Keratinocyte (primary cell): Measurements from ENCODE around the gene SLC13A5. TPM values are rescaled to one million over a fixed set of nuclear protein-coding genes. Genes with fewer than 3 reads are reported as not detected.

ENCODE experiments used
- DNase-seq: peaks from one replicate; pipeline ENCODE4 v3.0.0-alpha.2; 2011; ENCODE audit warnings: low read depth, missing footprints, low spot score
- FAIRE-seq: peaks from 2 replicates; lab custom pipeline; 2011; peaks lifted over from hg19 to GRCh38; lab: Jason Lieb, UNC
- H2AFZ ChIP-seq: 2 replicates; pipeline ENCODE4 v1.6.0; 2012; ENCODE audit warnings: low read length, control low read depth, inconsistent platforms; ENCODE audit not compliant: control insufficient read depth
- H3K27ac ChIP-seq: 2 replicates; pipeline ENCODE4 v1.5.1; 2011; ENCODE audit warnings: low read length; ENCODE audit not compliant: control insufficient read depth, insufficient read depth
- H3K27me3 ChIP-seq: 3 replicates; pipeline ENCODE4 v1.6.0; 2011; ENCODE audit warnings: low read length; ENCODE audit not compliant: control insufficient read depth, insufficient read depth; ENCODE audit errors: extremely low read depth
- H3K36me3 ChIP-seq, 2 experiments: 2 replicates in 1 of 2; 3 replicates in 1 of 2; pipeline ENCODE4 v1.5.1; 2011; ENCODE audit warnings: low read length in 2 of 2, mild to moderate bottlenecking in 1 of 2; ENCODE audit not compliant: control insufficient read depth in 2 of 2, insufficient read depth in 2 of 2; ENCODE audit errors: extremely low read depth in 1 of 2
- H3K4me1 ChIP-seq: 3 replicates; pipeline ENCODE4 v1.5.1; 2011; ENCODE audit warnings: low read length; ENCODE audit not compliant: control insufficient read depth, insufficient read depth; ENCODE audit errors: extremely low read depth
- H3K4me2 ChIP-seq: 3 replicates; pipeline ENCODE4 v1.6.0; 2011; ENCODE audit warnings: low read depth, low read length; ENCODE audit not compliant: control insufficient read depth, insufficient read depth; ENCODE audit errors: extremely low read depth
- H3K4me3 ChIP-seq, 3 experiments: fragments of 200-600 bp in 1 of 3; sonication (generic) in 1 of 3; 2 replicates in 2 of 3; 3 replicates in 1 of 3; pipeline ENCODE4 v1.5.1; 2011 to 2016; ENCODE audit warnings: low read length in 3 of 3, mild to moderate bottlenecking in 3 of 3, control low read depth in 2 of 3, inconsistent platforms in 1 of 3, low read depth in 1 of 3, mixed read lengths in 1 of 3, mixed run types in 1 of 3, moderate library complexity in 1 of 3; ENCODE audit not compliant: control insufficient read depth in 2 of 3, insufficient read depth in 2 of 3; ENCODE audit errors: extremely low read depth in 1 of 3
- H3K79me2 ChIP-seq: 2 replicates; pipeline ENCODE4 v1.6.0; 2012; ENCODE audit warnings: low read length; ENCODE audit not compliant: control insufficient read depth, insufficient read depth
- H3K9ac ChIP-seq: 3 replicates; pipeline ENCODE4 v1.6.0; 2011; ENCODE audit warnings: low read length; ENCODE audit not compliant: control insufficient read depth, insufficient read depth; ENCODE audit errors: extremely low read depth
- H3K9me1 ChIP-seq: 3 replicates; pipeline ENCODE4 v1.6.0; 2011; ENCODE audit warnings: low read length; ENCODE audit not compliant: control insufficient read depth, insufficient read depth; ENCODE audit errors: extremely low read depth
- H3K9me3 ChIP-seq: 2 replicates; pipeline ENCODE4 v1.5.1; 2012; ENCODE audit warnings: low read depth, low read length; ENCODE audit not compliant: control insufficient read depth
- H4K20me1 ChIP-seq: 3 replicates; pipeline ENCODE4 v1.6.0; 2011; ENCODE audit warnings: low read length; ENCODE audit not compliant: control insufficient read depth, insufficient read depth; ENCODE audit errors: extremely low read depth
- EZH2 ChIP-seq: IDR thresholded peaks from one replicate; pipeline ENCODE4 v1.6.1; 2012; ENCODE audit warnings: inconsistent platforms, mild to moderate bottlenecking, low read length, moderate library complexity
- dilution Hi-C: fragments of 300-500 bp; cut with MboI; formaldehyde crosslinking; loops from one replicate; pipeline ENCODE4 v1.7.0; 2020; ENCODE audit warnings: low sequenced_read_pairs; ENCODE audit not compliant: extremely low pct_ligation_motif_present
- polyA plus RNA-seq, 5 experiments: library from polyadenylated mRNA; depleted of rRNA in 3 of 5; stranded (reverse) in 3 of 5; stranded (forward) in 1 of 5; unstranded in 1 of 5; fragments of >200 nt; gene quantifications; 1 replicate in 1 of 5; 2 replicates in 3 of 5; 3 replicates in 1 of 5; pipeline versions ENCODE4 v1.2.1 to v1.2.3, GENCODE V29; 2011 to 2012; ENCODE audit warnings: missing spikeins in 2 of 5, low read depth in 1 of 5, low replicate concordance in 1 of 5
- TF ChIP-seq, protein P1 (sequence below), 3 experiments: IDR thresholded peaks in 1 of 3; conservative IDR thresholded peaks in 1 of 3; optimal IDR thresholded peaks in 1 of 3; 2 replicates in 2 of 3; 3 replicates in 1 of 3; pipeline versions ENCODE3 to v1.5.1; 2011; ENCODE audit warnings: low read length in 3 of 3, mild to moderate bottlenecking in 3 of 3, moderate library complexity in 2 of 3, control low read depth in 1 of 3, inconsistent platforms in 1 of 3; ENCODE audit not compliant: insufficient read depth in 2 of 3; ENCODE audit errors: extremely low read depth in 1 of 3

The SLC13A5 gene
- polyA plus RNA-seq, 1 donor (not counting 4 experiments of a cell fraction or from before 2014, with no cell fraction given), result 0.14 TPM

DNA sequence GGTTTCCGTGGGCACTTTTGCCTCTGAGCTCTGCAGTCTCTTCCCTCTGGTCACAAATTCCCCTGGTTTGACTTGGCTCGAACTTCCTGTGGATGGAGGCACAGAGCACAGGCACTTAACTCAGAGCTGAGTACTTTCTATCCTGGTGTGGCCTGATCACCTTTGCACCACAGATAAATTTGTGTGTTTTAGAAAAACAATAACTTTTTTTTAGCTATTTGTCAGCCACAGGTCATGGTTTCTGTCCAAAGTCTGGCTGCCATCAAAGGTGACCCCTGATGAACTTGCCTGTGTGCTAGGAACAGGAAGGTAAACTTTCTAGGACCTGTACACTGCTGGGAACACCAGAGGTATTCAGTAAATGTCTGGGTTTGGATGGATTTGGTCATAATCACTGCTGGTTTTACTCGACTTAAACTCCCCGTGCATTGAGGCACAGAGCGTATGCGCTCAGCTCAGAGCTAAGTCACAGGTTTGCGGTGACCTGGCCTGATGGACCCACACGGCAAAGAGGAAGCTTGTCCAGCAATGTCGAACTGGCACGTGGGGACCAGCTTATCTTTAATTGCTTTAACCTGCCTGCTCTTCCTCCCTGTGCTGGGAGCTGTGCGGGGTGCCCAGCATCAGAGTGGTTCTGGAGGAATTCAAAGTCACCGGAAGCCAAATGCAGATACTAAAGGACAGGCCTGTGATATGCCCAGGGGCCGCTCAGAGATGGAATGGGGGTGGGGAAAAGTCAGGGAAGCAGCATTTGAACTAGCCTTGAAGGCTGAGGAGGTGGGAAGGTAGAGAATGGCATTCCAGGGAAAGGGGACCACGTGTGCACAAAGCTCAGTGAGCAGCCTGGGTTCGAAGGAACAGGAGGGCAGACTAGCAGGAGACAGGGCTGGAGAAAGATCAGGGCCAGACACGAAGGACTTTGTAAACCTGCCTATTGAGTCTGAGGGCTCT, 12.9 kb downstream of the SLC13A5 start:
- Histone ChIP-seq H3K27ac (no peak overlapping the region), H3K4me3 (no peak overlapping the region), H3K36me3 (no peaks in the 10 kb centered on the region), H3K4me2 (no peak overlapping the region), H3K9me3 (no peaks in the 10 kb centered on the region), H3K9ac (no peak overlapping the region), H4K20me1 (no peaks in the 10 kb centered on the region), H3K79me2 (no peaks in the 10 kb centered on the region), H2AFZ (no peak overlapping the region), H3K4me1 (no peaks in the 10 kb centered on the region), H3K27me3 (peaks cover 19% of the 10 kb centered on the region), H3K9me1 (no peaks in the 10 kb centered on the region)
- TF ChIP-seq EZH2, result no peak
- TF ChIP-seq, protein P1, sequence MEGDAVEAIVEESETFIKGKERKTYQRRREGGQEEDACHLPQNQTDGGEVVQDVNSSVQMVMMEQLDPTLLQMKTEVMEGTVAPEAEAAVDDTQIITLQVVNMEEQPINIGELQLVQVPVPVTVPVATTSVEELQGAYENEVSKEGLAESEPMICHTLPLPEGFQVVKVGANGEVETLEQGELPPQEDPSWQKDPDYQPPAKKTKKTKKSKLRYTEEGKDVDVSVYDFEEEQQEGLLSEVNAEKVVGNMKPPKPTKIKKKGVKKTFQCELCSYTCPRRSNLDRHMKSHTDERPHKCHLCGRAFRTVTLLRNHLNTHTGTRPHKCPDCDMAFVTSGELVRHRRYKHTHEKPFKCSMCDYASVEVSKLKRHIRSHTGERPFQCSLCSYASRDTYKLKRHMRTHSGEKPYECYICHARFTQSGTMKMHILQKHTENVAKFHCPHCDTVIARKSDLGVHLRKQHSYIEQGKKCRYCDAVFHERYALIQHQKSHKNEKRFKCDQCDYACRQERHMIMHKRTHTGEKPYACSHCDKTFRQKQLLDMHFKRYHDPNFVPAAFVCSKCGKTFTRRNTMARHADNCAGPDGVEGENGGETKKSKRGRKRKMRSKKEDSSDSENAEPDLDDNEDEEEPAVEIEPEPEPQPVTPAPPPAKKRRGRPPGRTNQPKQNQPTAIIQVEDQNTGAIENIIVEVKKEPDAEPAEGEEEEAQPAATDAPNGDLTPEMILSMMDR (optimal IDR thresholded peaks at IDR 0.05 in 1 of 3, IDR thresholded peaks at IDR 0.05 in 1 of 3, conservative IDR thresholded peaks at IDR 0.05 in 1 of 3; ENCODE audit: extremely low read depth in 1 of 3, insufficient read depth in 2 of 3, low read length in 3 of 3), result no peak
- dilution Hi-C loops, result no loop called here
- no peak for FAIRE-seq
- no peak for DNase-seq

DNA sequence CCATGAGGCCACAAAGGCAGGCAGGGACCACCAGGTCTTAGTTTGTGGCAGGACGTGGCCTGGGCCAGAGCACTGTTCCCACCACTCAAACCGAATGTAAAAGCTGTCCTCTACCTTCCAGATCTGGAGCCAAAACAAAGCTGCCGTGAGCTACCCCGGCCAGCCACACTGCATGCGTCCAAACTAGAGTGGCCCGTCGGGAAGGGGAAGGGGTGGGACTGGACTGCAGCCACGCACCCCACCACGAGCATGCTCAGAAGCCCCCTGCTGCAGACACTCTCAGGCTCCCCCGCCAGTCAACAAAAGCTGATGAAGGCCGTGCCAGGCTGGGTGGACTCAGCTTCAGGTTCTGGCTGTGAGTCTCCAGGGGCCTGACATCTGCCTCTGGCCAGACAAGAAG, 15.2 kb downstream of the SLC13A5 start:
- Histone ChIP-seq H3K4me1 (no peaks in the 10 kb centered on the region), H3K27ac (no peak overlapping the region), H3K9ac (no peak overlapping the region), H4K20me1 (no peaks in the 10 kb centered on the region), H3K79me2 (no peaks in the 10 kb centered on the region), H3K9me3 (no peaks in the 10 kb centered on the region), H3K4me2 (no peak overlapping the region), H3K36me3 (no peaks in the 10 kb centered on the region), H3K4me3 (no peak overlapping the region), H2AFZ (no peak overlapping the region), H3K27me3 (peaks cover 14% of the 10 kb centered on the region), H3K9me1 (no peaks in the 10 kb centered on the region)
- no peak for FAIRE-seq
- no peak for TF ChIP-seq EZH2
- TF ChIP-seq, protein P1 (optimal IDR thresholded peaks at IDR 0.05 in 1 of 3, IDR thresholded peaks at IDR 0.05 in 1 of 3, conservative IDR thresholded peaks at IDR 0.05 in 1 of 3; ENCODE audit: extremely low read depth in 1 of 3, insufficient read depth in 2 of 3, low read length in 3 of 3), result no peak
- no peak for DNase-seq
- dilution Hi-C loops, result no loop called here
